ENCODE measurements around the gene MRGPRF.
A peak's percentile ranks its signal among the peaks of the same experiment; 100 is the strongest.
"Not testable (repeated sequence)": the region's sequence is repeated elsewhere in the genome, so short reads cannot be mapped to it uniquely, and the experiment has no call there.

Gene MRGPRF

DNA sequence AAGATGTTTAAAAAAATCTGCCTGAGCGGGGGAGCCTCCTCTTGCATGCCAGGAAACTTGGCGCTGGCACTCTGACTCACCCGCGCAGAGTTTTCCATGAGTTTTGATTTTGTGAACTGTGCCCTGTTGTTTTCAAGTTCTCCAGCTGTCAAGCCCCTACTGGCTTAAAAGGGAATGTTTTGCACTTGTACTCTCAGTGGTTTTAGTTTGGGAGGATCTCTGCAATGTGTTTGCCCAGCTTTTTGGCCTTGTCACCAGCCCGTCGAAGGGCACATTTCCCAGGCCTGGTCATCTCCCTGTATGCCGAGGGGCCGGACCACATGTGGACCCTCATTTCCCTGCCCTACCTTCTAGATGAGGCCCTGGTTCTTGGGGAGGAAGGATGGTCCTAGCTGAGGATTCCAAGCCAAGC is 12.2 kb downstream of the MRGPRF start:
- TF ChIP-seq, protein P1, sequence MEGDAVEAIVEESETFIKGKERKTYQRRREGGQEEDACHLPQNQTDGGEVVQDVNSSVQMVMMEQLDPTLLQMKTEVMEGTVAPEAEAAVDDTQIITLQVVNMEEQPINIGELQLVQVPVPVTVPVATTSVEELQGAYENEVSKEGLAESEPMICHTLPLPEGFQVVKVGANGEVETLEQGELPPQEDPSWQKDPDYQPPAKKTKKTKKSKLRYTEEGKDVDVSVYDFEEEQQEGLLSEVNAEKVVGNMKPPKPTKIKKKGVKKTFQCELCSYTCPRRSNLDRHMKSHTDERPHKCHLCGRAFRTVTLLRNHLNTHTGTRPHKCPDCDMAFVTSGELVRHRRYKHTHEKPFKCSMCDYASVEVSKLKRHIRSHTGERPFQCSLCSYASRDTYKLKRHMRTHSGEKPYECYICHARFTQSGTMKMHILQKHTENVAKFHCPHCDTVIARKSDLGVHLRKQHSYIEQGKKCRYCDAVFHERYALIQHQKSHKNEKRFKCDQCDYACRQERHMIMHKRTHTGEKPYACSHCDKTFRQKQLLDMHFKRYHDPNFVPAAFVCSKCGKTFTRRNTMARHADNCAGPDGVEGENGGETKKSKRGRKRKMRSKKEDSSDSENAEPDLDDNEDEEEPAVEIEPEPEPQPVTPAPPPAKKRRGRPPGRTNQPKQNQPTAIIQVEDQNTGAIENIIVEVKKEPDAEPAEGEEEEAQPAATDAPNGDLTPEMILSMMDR (IDR thresholded peaks at IDR 0.05; ENCODE audit: low read depth, low read length), result peak; percentile 72
- DNase-seq (ENCODE audit: extremely low read depth, low read depth), result peak; percentile 70

DNA sequence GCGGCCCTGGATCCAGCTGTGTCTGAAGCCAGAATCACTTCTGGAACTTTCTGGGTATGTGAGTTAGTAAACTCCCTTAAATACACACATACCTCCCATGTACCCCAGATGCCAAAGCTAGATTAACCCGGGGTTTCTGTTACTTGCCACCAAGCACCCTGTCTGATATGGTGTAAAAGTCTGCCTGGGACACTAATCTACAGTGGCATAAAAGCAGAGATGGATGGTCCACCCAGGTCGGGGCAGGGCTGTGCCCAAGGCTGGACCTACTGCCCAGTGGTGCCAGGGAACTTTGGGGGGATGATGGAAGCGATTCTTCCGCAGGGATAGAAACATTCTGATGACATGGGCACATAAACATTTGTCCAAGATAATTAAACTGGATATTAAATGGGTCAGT is 12.7 kb downstream of the MRGPRF start:
- DNase-seq (ENCODE audit: extremely low read depth, low read depth), result no peak
- TF ChIP-seq, protein P1 (IDR thresholded peaks at IDR 0.05; ENCODE audit: low read depth, low read length), result no peak

DNA sequence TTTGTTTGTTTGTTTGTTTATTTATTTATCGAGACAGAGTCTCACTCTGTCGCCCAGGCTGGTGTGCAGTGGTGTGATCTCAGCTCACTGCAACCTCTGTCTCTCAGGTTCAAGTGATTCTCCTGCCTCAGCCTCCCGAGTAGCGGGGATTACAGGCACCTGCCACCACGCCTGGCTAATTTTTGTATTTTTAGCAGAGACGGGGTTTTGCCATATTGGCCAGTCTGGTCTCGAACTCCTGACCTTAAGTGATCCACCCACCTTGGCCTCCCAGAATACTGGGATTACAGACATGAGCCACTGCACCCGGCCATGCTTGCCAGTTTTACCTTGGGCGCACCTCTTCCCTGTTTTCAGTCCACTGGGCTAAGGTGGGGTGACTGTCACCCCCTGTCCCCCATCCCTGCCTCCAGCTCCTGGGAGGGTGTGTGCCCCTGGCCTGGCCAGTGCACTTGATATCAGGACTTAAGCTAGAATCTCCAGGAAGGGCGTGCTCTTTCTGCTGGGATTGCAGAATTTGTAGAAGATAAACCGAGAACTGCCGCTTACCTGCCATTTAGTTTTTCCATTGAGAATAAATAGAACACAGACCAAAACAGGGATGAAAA is 13.2 kb downstream of the MRGPRF start:
- not testable (repeated sequence) for DNase-seq (ENCODE audit: extremely low read depth, low read depth)

DNA sequence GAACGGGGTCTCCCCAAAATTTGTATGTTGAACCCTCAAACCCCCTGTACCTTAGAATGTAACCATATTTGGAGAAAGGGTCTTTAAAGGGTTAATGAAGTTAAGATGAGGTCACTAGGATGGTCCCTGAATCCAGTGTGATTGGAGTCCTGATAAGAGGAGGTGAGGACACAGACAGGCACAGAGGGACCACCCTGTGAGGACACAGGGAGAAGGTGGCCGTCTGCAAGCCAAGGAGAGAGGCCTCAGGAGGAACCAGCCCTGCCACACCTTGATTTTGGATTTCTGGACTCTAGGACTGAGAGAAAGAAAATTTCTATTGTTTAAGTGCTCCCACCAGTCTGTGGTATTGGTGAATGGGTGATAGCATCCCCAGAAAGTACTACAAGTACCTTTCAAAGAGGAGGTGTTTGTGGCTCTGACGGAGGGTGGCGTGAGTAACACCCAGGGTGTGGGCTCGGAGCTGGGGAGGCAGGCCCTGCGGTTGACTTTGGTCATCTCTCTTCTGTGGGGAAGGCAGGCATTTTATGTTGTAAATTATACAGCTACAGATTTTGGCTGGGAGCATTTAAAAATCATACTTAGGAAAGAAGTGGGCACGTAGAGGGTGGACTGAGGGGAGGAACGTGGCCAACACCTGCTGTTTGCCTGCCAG is 13.8 kb downstream of the MRGPRF start:
- no peak for DNase-seq (ENCODE audit: extremely low read depth, low read depth)
- TF ChIP-seq, protein P1 (IDR thresholded peaks at IDR 0.05; ENCODE audit: low read depth, low read length), result no peak

DNA sequence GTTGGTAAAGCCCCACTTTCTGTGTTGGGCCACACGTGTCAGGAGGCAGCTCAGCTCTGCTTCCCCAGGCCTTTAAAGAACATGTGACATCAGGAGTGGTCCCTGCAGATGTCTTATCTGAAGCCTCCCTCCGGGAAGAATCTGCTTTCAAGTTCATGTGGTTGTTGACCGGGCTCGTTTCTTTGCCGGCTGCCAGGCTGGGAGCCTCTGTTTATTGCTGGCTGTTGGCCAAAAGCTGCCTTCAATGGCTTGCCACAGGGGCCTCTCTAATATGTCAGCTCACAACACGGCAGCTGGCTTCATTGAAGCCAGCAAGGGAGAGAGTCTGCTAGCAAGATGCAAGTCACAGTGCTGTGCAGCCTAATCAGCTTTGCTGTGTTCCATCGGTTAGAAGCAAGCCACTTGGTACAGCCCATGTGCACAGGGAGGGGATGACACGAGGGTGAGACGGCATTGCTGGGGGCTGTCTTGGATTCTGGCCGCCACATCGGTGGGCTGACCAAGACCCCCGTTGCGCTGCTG is 14.6 kb downstream of the MRGPRF start:
- no peak for DNase-seq (ENCODE audit: extremely low read depth, low read depth)

DNA sequence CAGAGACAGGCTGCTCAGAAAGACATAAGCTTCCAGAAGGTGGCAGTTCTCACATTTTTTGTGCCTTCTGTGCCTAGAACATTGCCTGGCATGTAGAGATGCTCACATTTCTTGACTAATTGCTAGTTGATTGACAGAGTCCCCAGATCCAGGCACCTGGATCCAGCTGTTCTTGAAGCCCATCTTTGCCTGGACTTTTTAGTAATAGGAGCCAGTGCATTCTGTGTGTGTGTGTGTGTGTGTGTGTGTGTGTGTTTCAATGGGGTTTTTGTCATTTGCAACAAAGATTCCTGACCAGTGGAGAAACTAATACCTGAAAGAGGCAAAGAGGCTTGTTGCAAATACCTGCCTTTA is 15.1 kb downstream of the MRGPRF start:
- DNase-seq (ENCODE audit: extremely low read depth, low read depth), result no peak
- TF ChIP-seq, protein P1 (IDR thresholded peaks at IDR 0.05; ENCODE audit: low read depth, low read length), result no peak

More for the DNA sequence above, 14.6 kb downstream of the MRGPRF start:
- TF ChIP-seq, protein P1 (IDR thresholded peaks at IDR 0.05; ENCODE audit: low read depth, low read length), result no peak

DNA sequence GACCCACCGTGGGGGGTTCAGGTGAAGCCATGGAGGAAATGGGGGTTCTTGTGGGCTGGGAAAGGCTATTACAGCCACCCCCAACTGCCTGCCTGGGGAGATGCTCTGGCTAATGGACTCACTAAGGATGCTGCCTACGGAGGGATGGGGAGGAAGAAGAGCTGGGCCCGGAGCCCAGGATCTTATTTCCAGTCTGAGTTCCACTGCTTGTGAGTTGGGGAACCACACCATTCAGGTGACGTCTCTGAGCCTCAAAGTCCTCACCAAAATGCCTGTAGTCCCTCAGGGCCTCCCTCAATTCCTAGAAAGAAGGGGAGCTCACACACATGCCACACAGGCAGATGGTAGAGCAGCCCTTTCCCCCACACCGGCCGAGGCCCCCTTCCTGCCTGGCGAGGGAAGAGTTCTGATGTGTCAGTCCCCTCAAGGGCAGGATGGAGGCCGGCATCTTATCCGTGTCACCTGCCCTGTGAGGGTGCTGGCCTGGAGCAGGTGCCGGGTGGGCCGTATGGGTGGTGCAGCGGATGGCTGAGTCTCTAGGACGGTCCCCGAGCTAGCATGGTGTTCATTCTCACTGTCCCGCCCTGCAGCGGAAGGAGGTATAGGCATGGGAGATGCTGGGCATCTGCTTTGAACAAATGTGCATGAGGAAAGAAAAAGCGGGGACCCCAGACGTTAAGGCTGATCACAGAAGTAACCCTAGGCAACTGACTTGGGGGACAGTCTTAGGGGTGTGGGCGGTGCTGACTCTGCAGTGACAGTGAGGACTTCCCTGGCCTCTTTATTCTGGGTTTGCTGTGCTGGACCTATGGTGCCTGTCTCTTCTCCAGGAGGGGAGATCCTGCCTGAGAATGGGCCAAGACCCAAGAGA is 15.7 kb downstream of the MRGPRF start:
- no peak for DNase-seq (ENCODE audit: extremely low read depth, low read depth)
- TF ChIP-seq, protein P1 (IDR thresholded peaks at IDR 0.05; ENCODE audit: low read depth, low read length), result no peak

All from AG09319 (cell line).